CD4-positive, alpha-beta T cell (primary cell): Measurements from ENCODE around the gene PTGFRN. TPM values are rescaled to one million over a fixed set of nuclear protein-coding genes. Genes with fewer than 3 reads are reported as not detected.

Experiments
- ATAC-seq: fragments of 200-7000 bp; cut with Tn5 transposase; one replicate; pipeline ENCODE4 v1.10.0; 2022; ENCODE audit warnings: mild to moderate bottlenecking; ENCODE audit not compliant: poor library complexity
- CTCF ChIA-PET: fragments of 350-600 bp; sonication (Branson Sonifier 250); formaldehyde crosslinking; loops from one replicate; lab custom pipeline; 2021; ENCODE audit warnings: antibody characterized with exemption, inconsistent platforms; lab: Charles Lee
- POLR2A ChIA-PET: fragments of 350-600 bp; sonication (Branson Sonifier 250); formaldehyde crosslinking; loops from one replicate; lab custom pipeline; 2021; ENCODE audit warnings: antibody characterized with exemption, inconsistent platforms; lab: Charles Lee
- DNase-seq, 14 experiments: peaks; one replicate each; pipeline ENCODE4 v3.0.0-alpha.2; 2013 to 2020; ENCODE audit warnings: mixed read lengths in 2 of 14
- H3K27ac ChIP-seq, 2 donors: one replicate each; pipeline versions ENCODE4 v1.5.1 to v1.7.0; 2013; ENCODE audit warnings: low read length in 2 of 2, low read depth in 1 of 2, mild to moderate bottlenecking in 1 of 2
- H3K27me3 ChIP-seq, 2 experiments: 1 replicate in 1 of 2; 2 replicates in 1 of 2; pipeline versions ENCODE4 v1.6.1 to v1.7.0; 2013; ENCODE audit warnings: low read length in 2 of 2, control low read depth in 1 of 2, mild to moderate bottlenecking in 1 of 2, moderate library complexity in 1 of 2; ENCODE audit not compliant: insufficient read depth in 2 of 2, control insufficient read depth in 1 of 2
- H3K36me3 ChIP-seq: one replicate; pipeline ENCODE4 v1.6.1; 2013; ENCODE audit warnings: low read length, control low read depth; ENCODE audit not compliant: insufficient read depth
- H3K4me1 ChIP-seq: one replicate; pipeline ENCODE4 v1.6.1; 2013; ENCODE audit warnings: low read length, control low read depth; ENCODE audit not compliant: insufficient read depth
- H3K4me3 ChIP-seq: one replicate; pipeline ENCODE4 v1.5.1; 2013; ENCODE audit warnings: mild to moderate bottlenecking, low read length, moderate library complexity
- H3K9me3 ChIP-seq, 2 experiments: 1 replicate in 1 of 2; 2 replicates in 1 of 2; pipeline versions ENCODE4 v1.6.1 to v1.7.0; 2013; ENCODE audit warnings: low read length in 2 of 2, mild to moderate bottlenecking in 2 of 2, control low read depth in 1 of 2, moderate library complexity in 1 of 2; ENCODE audit not compliant: control insufficient read depth in 1 of 2, insufficient read depth in 1 of 2
- H3K27ac Mint-ChIP-seq: one replicate; pipeline ENCODE4 v1.8.0; 2020; ENCODE audit warnings: mixed read lengths
- H3K27me3 Mint-ChIP-seq: one replicate; pipeline ENCODE4 v1.8.0; 2021; ENCODE audit warnings: mixed read lengths
- H3K36me3 Mint-ChIP-seq: one replicate; pipeline ENCODE4 v1.8.0; 2021; ENCODE audit warnings: low read depth, mixed read lengths
- H3K4me1 Mint-ChIP-seq: one replicate; pipeline ENCODE4 v1.8.0; 2021; ENCODE audit warnings: low read depth, mixed read lengths
- H3K4me3 Mint-ChIP-seq: one replicate; pipeline ENCODE4 v1.8.0; 2020; ENCODE audit warnings: mild to moderate bottlenecking, mixed read lengths
- H3K9me3 Mint-ChIP-seq: one replicate; pipeline ENCODE4 v1.8.0; 2020; ENCODE audit warnings: mixed read lengths
- intact Hi-C, 2 experiments: fragments of 100-400 bp; cut with DNase I in 1 of 2; cut with micrococcal nuclease in 1 of 2; formaldehyde crosslinking; loops; one replicate each; pipeline versions ENCODE4 v1.15.1 to v1.9.0; 2023 to 2025; cut with DNase I, micrococcal nuclease
- total RNA-seq, 174 experiments: library from RNA in 2 of 174; stranded (reverse) in 2 of 174; gene quantifications; one replicate each; pipeline ENCODE4 v1.2.3 and lab custom pipeline; 2021 to 2026
- TF ChIP-seq, protein P1 (sequence below): fragments of 200-600 bp; IDR thresholded peaks from one replicate; pipeline ENCODE4 v1.8.0; 2022; ENCODE audit warnings: antibody characterized with exemption, mild to moderate bottlenecking

The PTGFRN gene
- total RNA-seq, 2 experiments from 2014 or later, result 0.38 to 0.45 TPM

DNA sequence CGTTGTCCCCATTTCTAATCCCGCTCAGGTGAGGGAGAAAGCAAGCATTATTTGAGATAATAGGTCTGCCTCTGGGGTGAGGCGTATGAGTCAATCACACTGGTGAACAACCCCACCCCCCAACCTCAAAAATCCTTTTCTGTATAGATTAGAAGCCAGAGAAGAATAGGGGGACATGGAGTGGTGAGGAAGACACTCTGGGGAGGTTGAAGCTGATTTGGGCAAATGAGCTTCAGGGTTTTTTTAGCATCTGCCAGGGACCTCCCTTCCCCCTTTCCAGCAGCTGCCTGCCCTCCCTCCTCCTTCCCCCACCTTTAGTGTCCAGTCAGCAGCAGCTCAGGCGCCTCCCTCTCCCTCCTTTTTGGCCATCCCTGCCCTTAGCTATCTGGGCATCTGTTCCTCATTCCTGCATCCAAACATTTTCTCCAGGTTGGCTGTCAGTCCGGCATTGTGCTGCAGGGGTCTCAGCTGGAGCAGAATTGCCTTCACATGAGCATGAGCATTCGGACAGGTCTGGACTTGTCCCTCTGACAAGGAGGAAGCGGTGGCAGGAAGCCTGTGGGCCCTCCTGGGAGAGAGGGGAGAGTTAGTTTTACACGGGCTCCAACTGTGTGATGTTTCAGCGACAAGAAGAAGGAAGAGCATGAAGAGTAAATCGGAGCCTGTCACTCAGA lies 30.8 kb upstream of the PTGFRN start:
- Mint-ChIP-seq H3K9me3 (no peaks in the 10 kb centered on the region), H3K27me3 (no peaks in the 10 kb centered on the region), H3K4me1 (peaks cover 22% of the 10 kb centered on the region), H3K27ac (no peak overlapping the region), H3K36me3 (no peaks in the 10 kb centered on the region), H3K4me3 (no peak overlapping the region)
- ATAC-seq (no peak), DNase-seq (peak in 3 of 14 experiments; percentile 36 to 46 (median 40))
- POLR2A ChIA-PET, result interaction anchor here (0.7 to 2.2 kb wide), 7 partner anchors 25 to 181 kb away, joined by 3 to 31 read pairs (median 5); partner anchors contain the start of gene TTF2
- TF ChIP-seq, protein P1, sequence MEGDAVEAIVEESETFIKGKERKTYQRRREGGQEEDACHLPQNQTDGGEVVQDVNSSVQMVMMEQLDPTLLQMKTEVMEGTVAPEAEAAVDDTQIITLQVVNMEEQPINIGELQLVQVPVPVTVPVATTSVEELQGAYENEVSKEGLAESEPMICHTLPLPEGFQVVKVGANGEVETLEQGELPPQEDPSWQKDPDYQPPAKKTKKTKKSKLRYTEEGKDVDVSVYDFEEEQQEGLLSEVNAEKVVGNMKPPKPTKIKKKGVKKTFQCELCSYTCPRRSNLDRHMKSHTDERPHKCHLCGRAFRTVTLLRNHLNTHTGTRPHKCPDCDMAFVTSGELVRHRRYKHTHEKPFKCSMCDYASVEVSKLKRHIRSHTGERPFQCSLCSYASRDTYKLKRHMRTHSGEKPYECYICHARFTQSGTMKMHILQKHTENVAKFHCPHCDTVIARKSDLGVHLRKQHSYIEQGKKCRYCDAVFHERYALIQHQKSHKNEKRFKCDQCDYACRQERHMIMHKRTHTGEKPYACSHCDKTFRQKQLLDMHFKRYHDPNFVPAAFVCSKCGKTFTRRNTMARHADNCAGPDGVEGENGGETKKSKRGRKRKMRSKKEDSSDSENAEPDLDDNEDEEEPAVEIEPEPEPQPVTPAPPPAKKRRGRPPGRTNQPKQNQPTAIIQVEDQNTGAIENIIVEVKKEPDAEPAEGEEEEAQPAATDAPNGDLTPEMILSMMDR, result no peak
- H3K4me3 ChIP-seq, result peak overlapping the region; percentile 34
- CTCF ChIA-PET, result interaction anchor here (1.0 to 1.5 kb wide), 3 partner anchors 141 to 304 kb away, joined by 4 to 5 read pairs (median 4); partner anchors contain the start of gene TTF2
- peak overlapping the region in 1 of 2 donors; percentile 3 for H3K27ac ChIP-seq
- intact Hi-C loops, result loop anchor here (1.0 to 10.0 kb wide), 5 partner anchors 45 to 142 kb away; no protein-coding TSS in a partner anchor
- H3K27me3 ChIP-seq, result no peaks in the 10 kb centered on the region
- H3K4me1 ChIP-seq, result peaks cover 46% of the 10 kb centered on the region
- H3K36me3 ChIP-seq, result no peaks in the 10 kb centered on the region
- H3K9me3 ChIP-seq, result no peaks in the 10 kb centered on the region

DNA sequence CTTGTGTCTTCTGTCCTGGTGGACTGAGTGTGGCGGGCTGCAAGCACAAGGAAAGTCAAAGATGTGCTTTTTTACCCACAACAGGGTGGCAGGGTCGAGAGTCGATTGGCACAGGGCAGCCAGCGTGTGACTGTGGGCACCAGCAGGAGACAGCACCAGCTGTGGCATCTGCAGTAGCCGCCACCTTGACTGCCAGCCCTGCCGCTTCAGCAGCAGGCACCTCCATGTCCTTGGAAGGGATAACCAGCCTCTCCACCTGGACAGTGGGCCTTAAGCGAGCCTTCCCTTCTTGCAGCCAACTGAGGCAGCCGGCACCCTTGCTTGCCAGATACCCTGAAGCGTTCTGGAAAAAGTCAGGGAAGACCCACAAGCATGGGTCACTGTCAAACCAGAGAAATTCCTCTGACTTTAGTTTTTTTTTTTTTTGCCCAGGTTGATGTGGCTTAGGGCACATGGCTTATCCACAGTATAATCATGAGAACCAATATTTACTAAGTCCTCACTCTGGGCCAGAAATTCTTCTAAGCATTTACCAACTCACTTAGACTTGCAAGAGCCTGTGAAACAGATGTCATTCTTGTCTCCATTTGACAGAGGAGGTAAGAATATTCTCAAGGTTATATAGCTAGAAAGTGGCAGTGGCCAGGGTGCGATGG lies 30.1 kb upstream of the PTGFRN start:
- TF ChIP-seq, protein P1, result no peak
- no peak overlapping the region for H3K27ac Mint-ChIP-seq
- no peaks in the 10 kb centered on the region for H3K9me3 Mint-ChIP-seq
- Histone ChIP-seq H3K27me3 (no peaks in the 10 kb centered on the region), H3K4me3 (no peak overlapping the region), H3K27ac (no peak overlapping the region), H3K4me1 (peaks cover 39% of the 10 kb centered on the region), H3K36me3 (no peaks in the 10 kb centered on the region), H3K9me3 (no peaks in the 10 kb centered on the region)
- no peak overlapping the region for H3K4me3 Mint-ChIP-seq
- intact Hi-C loops, result loop anchor here (1.0 to 10.0 kb wide), 5 partner anchors 45 to 142 kb away; no protein-coding TSS in a partner anchor
- H3K4me1 Mint-ChIP-seq, result peaks cover 15% of the 10 kb centered on the region
- ATAC-seq (no peak), DNase-seq (peak in 2 of 14 experiments; percentile 16 to 22)
- ChIA-PET POLR2A (interaction anchor here (0.6 to 2.2 kb wide), 4 partner anchors 69 to 181 kb away, joined by 3 to 15 read pairs (median 4); partner anchors contain the start of gene TTF2), CTCF (interaction anchor here (1.0 kb wide), 1 partner anchor 142 kb away, joined by 4 read pairs; no protein-coding TSS in a partner anchor)
- no peaks in the 10 kb centered on the region for H3K36me3 Mint-ChIP-seq
- H3K27me3 Mint-ChIP-seq, result no peaks in the 10 kb centered on the region

DNA sequence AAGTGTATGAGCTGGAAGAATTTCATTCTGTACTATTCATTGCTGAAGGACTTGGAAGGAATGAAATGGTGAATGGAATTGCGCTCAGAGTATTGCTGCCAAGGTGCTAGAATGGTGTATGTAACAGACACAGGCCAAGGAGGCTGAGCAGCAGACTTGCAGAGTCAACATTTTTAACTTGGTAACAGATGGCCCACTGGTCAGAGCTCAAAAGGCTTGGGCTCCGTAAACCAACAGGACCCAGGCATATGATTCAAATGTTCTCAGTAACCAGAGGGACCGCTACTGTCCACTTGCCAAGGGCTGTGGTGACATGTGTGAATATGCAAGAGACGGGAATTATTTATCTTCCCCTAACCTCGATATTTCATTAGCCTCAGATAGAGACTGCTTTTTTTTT lies 28.8 kb upstream of the PTGFRN start:
- TF ChIP-seq, protein P1, result no peak
- H3K4me3 Mint-ChIP-seq, result no peak overlapping the region
- no peaks in the 10 kb centered on the region for H3K9me3 Mint-ChIP-seq
- Histone ChIP-seq H3K9me3 (no peaks in the 10 kb centered on the region), H3K4me1 (peaks cover 27% of the 10 kb centered on the region), H3K36me3 (no peaks in the 10 kb centered on the region), H3K27me3 (no peaks in the 10 kb centered on the region), H3K27ac (no peak overlapping the region), H3K4me3 (no peak overlapping the region)
- no peak for ATAC-seq
- ChIA-PET POLR2A (interaction anchor here (1.0 kb wide), 1 partner anchor 112 kb away, joined by 5 read pairs; no protein-coding TSS in a partner anchor), CTCF (interaction anchor here (2.1 kb wide), 1 partner anchor 143 kb away, joined by 10 read pairs; no protein-coding TSS in a partner anchor)
- no peaks in the 10 kb centered on the region for H3K36me3 Mint-ChIP-seq
- H3K27me3 Mint-ChIP-seq, result no peaks in the 10 kb centered on the region
- peaks cover 3% of the 10 kb centered on the region for H3K4me1 Mint-ChIP-seq
- intact Hi-C loops, result loop anchor here in 1 of 2 experiments (5.0 kb wide), 1 partner anchor 144 kb away; no protein-coding TSS in a partner anchor
- H3K27ac Mint-ChIP-seq, result no peak overlapping the region
- DNase-seq, result no peak
